HG03045 (cell line): ENCODE measurements around the gene RABGEF1.
"Not testable (repeated sequence)": the region's sequence is repeated elsewhere in the genome, so short reads cannot be mapped to it uniquely, and the experiment has no call there.

Experiments
- ATAC-seq: cut with Tn5 transposase; IDR thresholded peaks from one replicate; pipeline ENCODE4 v1.9.1; 2021; ENCODE audit warnings: mild to moderate bottlenecking, moderate library complexity; ENCODE audit not compliant: unreplicated experiment

The RABGEF1 gene

GRCh38 chr7:66763633-66764355 is 23.3 kb downstream of the RABGEF1 start:
- ATAC-seq, result not testable (repeated sequence)

- ATAC-seq, result not testable (repeated sequence)
Observed at GRCh38 chr7:66764905-66765304, 24.4 kb downstream of the RABGEF1 start.

- ATAC-seq, result not testable (repeated sequence)
Observed at GRCh38 chr7:66765322-66766025, 24.9 kb downstream of the RABGEF1 start.

GRCh38 chr7:66766041-66766440 is 25.5 kb downstream of the RABGEF1 start:
- ATAC-seq, result no peak

- not testable (repeated sequence) for ATAC-seq
Observed at GRCh38 chr7:66767486-66767885, 27.0 kb downstream of the RABGEF1 start.

- no peak for ATAC-seq
Observed at GRCh38 chr7:66768865-66769832, 28.6 kb downstream of the RABGEF1 start.

- no peak for ATAC-seq
Observed at GRCh38 chr7:66769833-66770512, 29.4 kb downstream of the RABGEF1 start.

- ATAC-seq, result no peak
Observed at GRCh38 chr7:66771795-66772194, 31.3 kb downstream of the RABGEF1 start.

- ATAC-seq, result not testable (repeated sequence)
Observed at GRCh38 chr7:66773744-66774143, 33.2 kb downstream of the RABGEF1 start.

GRCh38 chr7:66776383-66776782 is 35.9 kb downstream of the RABGEF1 start:
- not testable (repeated sequence) for ATAC-seq

GRCh38 chr7:66776800-66777442 is 36.4 kb downstream of the RABGEF1 start:
- ATAC-seq, result no peak

- ATAC-seq, result no peak
Observed at GRCh38 chr7:66778201-66778600, 37.7 kb downstream of the RABGEF1 start.

GRCh38 chr7:66779669-66780409 is 39.3 kb downstream of the RABGEF1 start:
- no peak for ATAC-seq

GRCh38 chr7:66781408-66782090 is 41.0 kb downstream of the RABGEF1 start:
- no peak for ATAC-seq

GRCh38 chr7:66782875-66783274 is 42.3 kb downstream of the RABGEF1 start:
- ATAC-seq, result not testable (repeated sequence)

- not testable (repeated sequence) for ATAC-seq
Observed at GRCh38 chr7:66783887-66784595, 43.5 kb downstream of the RABGEF1 start.

GRCh38 chr7:66790196-66790595 is 49.7 kb downstream of the RABGEF1 start:
- ATAC-seq, result no peak

GRCh38 chr7:66790725-66791124 is 50.2 kb downstream of the RABGEF1 start:
- ATAC-seq, result no peak
